Ishikawa (cell line): ENCODE results near the gene TRAPPC14.

Experiments used
- CEBPB ChIP-seq: IDR thresholded peaks from 2 replicates; pipeline ENCODE4 v1.6.1; 2012
- CREB1 ChIP-seq: IDR thresholded peaks from 2 replicates; pipeline ENCODE4 v1.6.1; 2012; ENCODE audit warnings: low read depth
- EGR1 ChIP-seq: IDR thresholded peaks from 2 replicates; pipeline ENCODE4 v1.6.1; 2012
- EP300 ChIP-seq: IDR thresholded peaks from 2 replicates; pipeline ENCODE4 v1.6.1; 2012; ENCODE audit warnings: borderline replicate concordance
- FOXM1 ChIP-seq: IDR thresholded peaks from 2 replicates; pipeline ENCODE4 v1.6.1; 2012; ENCODE audit warnings: low read depth, borderline replicate concordance
- MAX ChIP-seq: IDR thresholded peaks from 2 replicates; pipeline ENCODE4 v1.6.1; 2012
- NFIC ChIP-seq: IDR thresholded peaks from 2 replicates; pipeline ENCODE4 v1.6.1; 2012
- RAD21 ChIP-seq: IDR thresholded peaks from 2 replicates; pipeline ENCODE4 v1.6.1; 2012; ENCODE audit warnings: low read depth
- TAF1 ChIP-seq: IDR thresholded peaks from 2 replicates; pipeline ENCODE4 v1.6.1; 2012; ENCODE audit warnings: low read depth, mild to moderate bottlenecking
- TCF12 ChIP-seq: IDR thresholded peaks from 2 replicates; pipeline ENCODE4 v1.6.1; 2012; ENCODE audit warnings: low read depth
- TEAD4 ChIP-seq: IDR thresholded peaks from 2 replicates; pipeline ENCODE4 v1.6.1; 2012
- YY1 ChIP-seq: IDR thresholded peaks from 2 replicates; pipeline ENCODE4 v1.6.1; 2012; ENCODE audit warnings: low read depth
- ZBTB7A ChIP-seq: IDR thresholded peaks from 2 replicates; pipeline ENCODE4 v1.6.1; 2012; ENCODE audit warnings: low read depth
- TF ChIP-seq, protein P1 (sequence below): IDR thresholded peaks from 2 replicates; pipeline ENCODE4 v1.6.1; 2012; ENCODE audit warnings: low read depth, mild to moderate bottlenecking
- TF ChIP-seq, protein P2 (sequence below): IDR thresholded peaks from 2 replicates; pipeline ENCODE4 v1.6.1; 2012

The TRAPPC14 gene

DNA sequence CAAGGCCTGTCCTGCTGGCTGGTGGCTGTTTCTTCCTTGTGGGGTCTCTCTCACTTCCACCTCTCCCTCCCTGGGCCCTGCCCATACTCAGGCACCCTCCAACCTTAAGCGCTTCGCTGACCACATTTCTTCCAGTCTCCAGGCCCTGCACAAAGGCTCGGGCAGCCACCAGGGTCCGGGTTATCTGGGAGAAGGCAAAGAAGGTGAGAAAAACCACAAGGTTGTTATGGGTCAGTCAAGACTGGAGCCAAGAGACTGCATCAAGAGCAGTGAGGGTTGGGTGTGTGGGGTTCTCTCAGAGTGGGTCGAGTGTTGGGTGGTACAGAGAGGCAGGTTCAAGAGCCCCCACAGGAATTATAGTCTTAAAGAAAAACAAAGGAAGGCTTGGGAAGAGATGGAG, 16.1 kb upstream of the TRAPPC14 start:
- TF ChIP-seq CREB1: no peak
- no peak for TF ChIP-seq TCF12
- TF ChIP-seq, protein P1, sequence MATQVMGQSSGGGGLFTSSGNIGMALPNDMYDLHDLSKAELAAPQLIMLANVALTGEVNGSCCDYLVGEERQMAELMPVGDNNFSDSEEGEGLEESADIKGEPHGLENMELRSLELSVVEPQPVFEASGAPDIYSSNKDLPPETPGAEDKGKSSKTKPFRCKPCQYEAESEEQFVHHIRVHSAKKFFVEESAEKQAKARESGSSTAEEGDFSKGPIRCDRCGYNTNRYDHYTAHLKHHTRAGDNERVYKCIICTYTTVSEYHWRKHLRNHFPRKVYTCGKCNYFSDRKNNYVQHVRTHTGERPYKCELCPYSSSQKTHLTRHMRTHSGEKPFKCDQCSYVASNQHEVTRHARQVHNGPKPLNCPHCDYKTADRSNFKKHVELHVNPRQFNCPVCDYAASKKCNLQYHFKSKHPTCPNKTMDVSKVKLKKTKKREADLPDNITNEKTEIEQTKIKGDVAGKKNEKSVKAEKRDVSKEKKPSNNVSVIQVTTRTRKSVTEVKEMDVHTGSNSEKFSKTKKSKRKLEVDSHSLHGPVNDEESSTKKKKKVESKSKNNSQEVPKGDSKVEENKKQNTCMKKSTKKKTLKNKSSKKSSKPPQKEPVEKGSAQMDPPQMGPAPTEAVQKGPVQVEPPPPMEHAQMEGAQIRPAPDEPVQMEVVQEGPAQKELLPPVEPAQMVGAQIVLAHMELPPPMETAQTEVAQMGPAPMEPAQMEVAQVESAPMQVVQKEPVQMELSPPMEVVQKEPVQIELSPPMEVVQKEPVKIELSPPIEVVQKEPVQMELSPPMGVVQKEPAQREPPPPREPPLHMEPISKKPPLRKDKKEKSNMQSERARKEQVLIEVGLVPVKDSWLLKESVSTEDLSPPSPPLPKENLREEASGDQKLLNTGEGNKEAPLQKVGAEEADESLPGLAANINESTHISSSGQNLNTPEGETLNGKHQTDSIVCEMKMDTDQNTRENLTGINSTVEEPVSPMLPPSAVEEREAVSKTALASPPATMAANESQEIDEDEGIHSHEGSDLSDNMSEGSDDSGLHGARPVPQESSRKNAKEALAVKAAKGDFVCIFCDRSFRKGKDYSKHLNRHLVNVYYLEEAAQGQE: no peak
- no peak for TF ChIP-seq MAX
- no peak for TF ChIP-seq TEAD4
- TF ChIP-seq, protein P2, sequence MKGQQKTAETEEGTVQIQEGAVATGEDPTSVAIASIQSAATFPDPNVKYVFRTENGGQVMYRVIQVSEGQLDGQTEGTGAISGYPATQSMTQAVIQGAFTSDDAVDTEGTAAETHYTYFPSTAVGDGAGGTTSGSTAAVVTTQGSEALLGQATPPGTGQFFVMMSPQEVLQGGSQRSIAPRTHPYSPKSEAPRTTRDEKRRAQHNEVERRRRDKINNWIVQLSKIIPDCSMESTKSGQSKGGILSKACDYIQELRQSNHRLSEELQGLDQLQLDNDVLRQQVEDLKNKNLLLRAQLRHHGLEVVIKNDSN: no peak
- TF ChIP-seq RAD21: no peak
- TF ChIP-seq EP300: no peak
- no peak for TF ChIP-seq YY1
- no peak for TF ChIP-seq TAF1
- no peak for TF ChIP-seq EGR1
- TF ChIP-seq NFIC: no peak
- no peak for TF ChIP-seq FOXM1
- TF ChIP-seq CEBPB: no peak
- TF ChIP-seq ZBTB7A: no peak

DNA sequence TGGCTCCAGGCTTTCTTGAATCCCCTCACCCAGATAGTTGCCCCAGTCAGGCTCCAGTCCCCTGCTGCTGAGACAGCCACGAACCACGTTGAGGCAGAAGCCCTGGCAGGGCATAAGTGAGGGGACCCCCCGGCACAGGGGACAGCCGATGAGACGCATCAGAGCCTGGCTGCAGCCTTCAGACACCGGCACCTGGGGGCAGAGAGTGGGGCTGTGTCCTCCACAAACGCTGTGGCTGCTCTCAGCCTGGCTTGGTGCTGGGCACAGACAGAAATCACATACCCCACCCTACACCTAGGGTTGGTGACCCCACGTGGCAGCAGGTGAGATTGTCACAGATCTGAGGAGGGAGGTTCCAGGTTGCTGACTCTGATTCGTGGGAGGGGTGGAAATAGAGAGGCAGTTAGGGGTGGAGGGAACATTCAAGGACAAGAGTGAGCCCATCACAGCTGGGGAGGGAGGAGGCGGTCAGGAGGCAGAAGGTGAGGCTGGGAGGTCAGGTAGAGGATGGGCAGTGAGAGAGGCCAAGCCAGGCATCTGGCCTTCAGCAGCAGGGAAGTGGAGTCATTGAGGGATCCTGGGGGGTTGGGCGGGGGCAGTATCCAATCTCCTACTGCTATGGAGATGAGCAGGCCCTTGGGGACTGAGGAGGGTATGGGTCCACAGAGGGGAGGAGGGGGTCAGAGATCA, 15.4 kb upstream of the TRAPPC14 start:
- no peak for TF ChIP-seq RAD21
- TF ChIP-seq CEBPB: no peak
- TF ChIP-seq MAX: no peak
- TF ChIP-seq ZBTB7A: no peak
- no peak for TF ChIP-seq EGR1
- no peak for TF ChIP-seq TAF1
- no peak for TF ChIP-seq EP300
- TF ChIP-seq TEAD4: no peak
- no peak for TF ChIP-seq FOXM1

DNA sequence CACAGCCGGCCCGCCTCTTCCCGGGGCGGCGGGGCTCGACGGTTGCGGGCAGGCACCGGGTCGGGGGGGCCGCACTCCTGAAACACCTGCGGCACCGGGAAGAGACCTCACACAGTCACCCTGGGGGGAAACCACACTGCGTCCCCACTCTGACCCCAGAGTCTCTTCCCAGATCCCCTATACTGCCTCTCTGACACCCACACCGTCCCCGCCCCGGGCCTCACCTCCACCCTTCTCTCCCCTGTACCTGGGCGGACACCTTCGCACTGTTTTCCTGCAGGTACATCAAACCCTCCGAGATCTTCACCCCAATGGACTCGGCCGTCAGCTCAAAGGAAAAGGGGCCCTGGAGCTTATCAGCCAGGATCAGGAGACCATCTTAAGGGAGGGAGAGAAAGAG, 13.3 kb upstream of the TRAPPC14 start:
- no peak for TF ChIP-seq MAX
- no peak for TF ChIP-seq CEBPB
- TF ChIP-seq YY1: no peak
- TF ChIP-seq CREB1: no peak
- no peak for TF ChIP-seq NFIC

DNA sequence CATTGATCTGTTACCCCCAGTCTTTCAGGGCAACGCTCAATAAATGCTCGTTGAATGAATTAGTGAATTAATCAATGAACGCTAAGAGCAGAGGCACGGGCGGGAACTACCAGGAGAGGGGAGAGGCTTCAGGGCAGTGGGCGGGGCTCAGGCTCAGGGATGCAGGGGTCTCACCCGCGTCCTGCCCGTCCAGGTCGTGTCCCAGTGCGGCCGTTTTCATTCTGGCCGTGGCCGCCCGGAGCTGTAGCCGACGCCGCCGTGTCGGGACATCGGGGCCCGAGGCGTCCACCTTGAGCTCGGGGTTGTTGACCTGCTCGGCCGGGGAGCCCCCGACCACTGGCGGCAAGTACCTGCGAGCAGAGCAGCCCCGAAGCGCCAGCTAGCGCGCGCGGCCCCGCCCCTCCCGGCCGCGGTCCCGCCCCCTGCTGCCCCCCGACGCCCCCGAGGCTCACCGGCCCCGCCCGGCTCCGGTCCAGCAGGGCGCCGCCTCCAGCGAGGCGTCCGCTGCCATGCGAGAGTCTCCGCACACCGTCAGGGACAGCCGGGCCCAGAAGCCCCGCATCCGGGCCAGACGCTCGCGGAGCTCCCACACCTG, 12.7 kb upstream of the TRAPPC14 start:
- no peak for TF ChIP-seq NFIC
- peak; percentile 63; the same call in 1 of the 2 replicates for TF ChIP-seq ZBTB7A

GRCh38 chr7:100170101-100170897, 11.8 kb upstream of the TRAPPC14 start:
- TF ChIP-seq TAF1: no peak
- TF ChIP-seq, protein P1: no peak
- no peak for TF ChIP-seq NFIC

DNA sequence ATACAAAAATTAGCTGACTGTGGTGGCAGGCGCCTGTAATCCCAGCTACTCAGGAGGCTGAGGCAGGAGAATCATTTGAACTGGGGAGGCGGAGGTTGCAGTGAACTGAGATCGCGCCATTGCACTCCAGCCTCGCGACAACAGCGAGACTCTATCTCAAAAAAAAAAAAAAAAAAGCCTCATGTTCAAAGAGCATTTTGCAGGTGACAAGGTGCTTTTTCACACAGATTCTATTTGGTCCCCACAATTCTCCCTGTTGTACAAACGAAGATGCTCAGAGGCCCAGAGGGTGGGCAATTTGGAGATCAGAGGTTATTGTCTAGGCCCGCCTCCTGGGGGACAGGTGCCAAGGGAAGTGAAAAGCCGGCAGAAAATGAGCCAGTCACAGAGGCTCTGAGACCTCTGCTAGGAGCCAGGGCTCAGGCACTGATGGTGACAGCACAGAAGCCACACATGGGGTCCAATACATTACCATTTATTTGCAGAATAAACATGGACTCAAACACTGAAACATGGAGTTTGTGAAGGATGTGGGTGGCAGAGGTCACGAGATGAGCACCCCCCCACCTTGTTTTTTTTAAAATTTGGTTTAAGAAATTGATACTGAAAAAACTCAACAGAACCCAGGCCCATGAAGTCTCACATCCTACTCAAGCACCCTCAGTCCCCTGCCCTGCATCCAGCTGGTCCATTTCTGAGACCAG, 10.8 kb upstream of the TRAPPC14 start:
- TF ChIP-seq CEBPB (no peak), YY1 (no peak), CREB1 (no peak), TCF12 (no peak), NFIC (no peak), TEAD4 (no peak), RAD21 (no peak), FOXM1 (no peak)
- TF ChIP-seq, protein P1: no peak
